Transverse colon (tissue), 4 donors: ENCODE data around the gene MCC. TPM values are rescaled to one million over a fixed set of nuclear protein-coding genes. Genes with fewer than 3 reads are reported as not detected.

Experiments used
- DNase-seq: peaks from one replicate; pipeline ENCODE4 v3.0.0-alpha.2; 2019
- H3K27ac ChIP-seq, 4 donors: fragments of 200-600 bp; sonication (generic); 2 replicates each; pipeline ENCODE4 v1.5.1; 2016 to 2018; ENCODE audit warnings: inconsistent platforms in 4 of 4
- H3K27me3 ChIP-seq: fragments of 200-600 bp; sonication (generic); 2 replicates; pipeline ENCODE4 v1.5.1; 2017; ENCODE audit warnings: inconsistent platforms
- H3K36me3 ChIP-seq, 4 donors: fragments of 200-600 bp; sonication (generic); 2 replicates each; pipeline ENCODE4 v1.5.1; 2017 to 2019; ENCODE audit warnings: inconsistent platforms in 4 of 4
- H3K4me1 ChIP-seq, 4 donors: fragments of 200-600 bp; sonication (generic); 2 replicates each; pipeline ENCODE4 v1.5.1; 2017 to 2020; ENCODE audit warnings: inconsistent platforms in 4 of 4
- H3K4me3 ChIP-seq, 4 donors: fragments of 200-600 bp; sonication (generic); 1 replicate in 1 of 4; 2 replicates in 3 of 4; pipeline versions ENCODE4 v1.5.1 to v1.6.1; 2017 to 2019; ENCODE audit warnings: inconsistent platforms in 4 of 4
- H3K9me3 ChIP-seq, 2 donors: fragments of 200-600 bp; sonication (generic); 2 replicates each; pipeline ENCODE4 v1.5.1; 2017 to 2019; ENCODE audit warnings: inconsistent platforms in 2 of 2
- EP300 ChIP-seq: sonication (generic); formaldehyde crosslinking; IDR thresholded peaks from one replicate; pipeline ENCODE4 v1.6.1; 2017; ENCODE audit warnings: antibody characterized with exemption, low read depth
- POLR2A ChIP-seq: fragments of 450-650 bp; IDR thresholded peaks from one replicate; pipeline ENCODE4 v1.6.1; 2016; ENCODE audit warnings: antibody characterized with exemption, mild to moderate bottlenecking, moderate library complexity
- POLR2AphosphoS5 ChIP-seq, 3 donors: sonication (generic); formaldehyde crosslinking; IDR thresholded peaks; one replicate each; pipeline ENCODE4 v1.6.1; 2016; ENCODE audit warnings: antibody characterized with exemption in 3 of 3
- WGBS, 2 donors: methylation state at CpG; one replicate each; pipeline ENCODE4 v1.1.5; 2018; ENCODE audit warnings: low coverage in 1 of 2; 5-methylcytosine and 5-hydroxymethylcytosine counted together
- in situ Hi-C, 4 donors: fragments of 200-750 bp; cut with MboI; loops; one replicate each; pipeline versions ENCODE4 v1.15.0 to v1.15.1; 2017; ENCODE audit warnings: low sequenced_read_pairs in 3 of 4, low pct_ligation_motif_present in 1 of 4, low pct_unique_long_range_greater_than_20kb in 1 of 4
- intact Hi-C: fragments of 100-400 bp; cut with DNase I; formaldehyde crosslinking; loops from one replicate; pipeline ENCODE4 v1.15.1; 2023; ENCODE audit warnings: low total_unique reads
- total RNA-seq, 4 donors: library from RNA; depleted of rRNA; stranded (reverse); fragments of >200 nt; gene quantifications; one replicate each; pipeline ENCODE4 v1.1.0, GENCODE V29; 2016
- TF ChIP-seq, protein P1 (sequence below), 5 experiments: fragments of 200-600 bp in 3 of 5; fragments of 450-650 bp in 2 of 5; sonication (generic) in 3 of 5; IDR thresholded peaks; 1 replicate in 2 of 5; 2 replicates in 3 of 5; pipeline ENCODE4 v1.5.1; 2016 to 2017; ENCODE audit warnings: antibody characterized with exemption in 5 of 5, inconsistent platforms in 3 of 5, mild to moderate bottlenecking in 2 of 5, moderate library complexity in 1 of 5

The MCC gene
- total RNA-seq, 4 donors from 2014 or later = 2.6 to 28.4 (median 16.4) TPM

DNA sequence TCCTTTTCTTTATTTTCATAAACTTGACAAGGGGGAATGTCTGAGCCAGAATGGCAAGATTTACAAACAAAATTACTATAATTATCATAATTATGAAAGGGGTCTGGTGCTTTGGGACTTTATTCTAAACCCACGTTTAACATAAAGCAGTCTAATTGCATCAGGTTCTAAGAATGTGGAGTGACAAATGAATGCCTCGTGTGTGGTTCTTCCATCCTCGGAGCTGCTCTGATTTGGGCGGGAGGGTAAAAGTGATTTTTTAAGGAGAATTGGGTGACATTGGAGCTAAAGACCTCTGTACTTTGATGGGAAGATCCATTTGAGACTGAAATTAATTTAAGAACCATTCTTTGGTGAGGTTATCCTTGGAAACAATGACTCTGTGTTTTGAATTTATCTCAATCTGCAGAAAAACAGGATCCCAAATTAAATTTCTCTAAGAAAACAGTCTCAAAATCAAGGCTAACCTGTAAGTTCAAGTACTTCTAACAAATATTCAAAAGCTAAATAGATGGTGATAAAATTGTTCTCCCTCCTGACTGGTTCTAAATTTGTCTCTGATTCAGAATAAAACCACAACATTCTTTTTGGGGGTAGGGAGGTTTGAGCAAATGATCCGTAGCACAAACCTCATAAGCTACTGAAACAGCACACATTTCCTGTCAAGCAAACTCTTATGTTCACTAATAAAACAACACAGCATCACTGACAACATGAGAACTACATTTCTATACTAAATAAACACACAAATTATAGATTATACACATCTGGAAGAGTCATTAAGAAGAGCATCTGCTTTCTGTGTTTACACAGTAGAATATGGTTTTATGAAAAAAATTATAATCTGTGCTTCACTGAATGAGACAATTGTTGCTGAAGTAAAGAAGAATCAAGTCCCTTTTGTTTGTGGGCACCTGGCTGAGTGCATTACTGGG is 426.1 kb downstream of the MCC start:
- Histone ChIP-seq H3K27me3 (no peaks in the 10 kb centered on the region), H3K36me3 (no peaks in the 10 kb centered on the region), H3K27ac (no peak overlapping the region), H3K4me1 (no peaks in the 10 kb centered on the region), H3K9me3 (no peaks in the 10 kb centered on the region), H3K4me3 (no peak overlapping the region)
- 59 to 60% methylated on average over 3 to 5 of the region's 5 CpGs for WGBS, 2 donors
- intact Hi-C loops (no loop called here), in situ Hi-C loops (no loop called here)
- no peak for DNase-seq
- TF ChIP-seq POLR2A = no peak
- no peak for TF ChIP-seq EP300
- TF ChIP-seq, protein P1, sequence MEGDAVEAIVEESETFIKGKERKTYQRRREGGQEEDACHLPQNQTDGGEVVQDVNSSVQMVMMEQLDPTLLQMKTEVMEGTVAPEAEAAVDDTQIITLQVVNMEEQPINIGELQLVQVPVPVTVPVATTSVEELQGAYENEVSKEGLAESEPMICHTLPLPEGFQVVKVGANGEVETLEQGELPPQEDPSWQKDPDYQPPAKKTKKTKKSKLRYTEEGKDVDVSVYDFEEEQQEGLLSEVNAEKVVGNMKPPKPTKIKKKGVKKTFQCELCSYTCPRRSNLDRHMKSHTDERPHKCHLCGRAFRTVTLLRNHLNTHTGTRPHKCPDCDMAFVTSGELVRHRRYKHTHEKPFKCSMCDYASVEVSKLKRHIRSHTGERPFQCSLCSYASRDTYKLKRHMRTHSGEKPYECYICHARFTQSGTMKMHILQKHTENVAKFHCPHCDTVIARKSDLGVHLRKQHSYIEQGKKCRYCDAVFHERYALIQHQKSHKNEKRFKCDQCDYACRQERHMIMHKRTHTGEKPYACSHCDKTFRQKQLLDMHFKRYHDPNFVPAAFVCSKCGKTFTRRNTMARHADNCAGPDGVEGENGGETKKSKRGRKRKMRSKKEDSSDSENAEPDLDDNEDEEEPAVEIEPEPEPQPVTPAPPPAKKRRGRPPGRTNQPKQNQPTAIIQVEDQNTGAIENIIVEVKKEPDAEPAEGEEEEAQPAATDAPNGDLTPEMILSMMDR (IDR thresholded peaks at IDR 0.05) = no peak
- no peak for TF ChIP-seq POLR2AphosphoS5 (IDR thresholded peaks at IDR 0.05)

DNA sequence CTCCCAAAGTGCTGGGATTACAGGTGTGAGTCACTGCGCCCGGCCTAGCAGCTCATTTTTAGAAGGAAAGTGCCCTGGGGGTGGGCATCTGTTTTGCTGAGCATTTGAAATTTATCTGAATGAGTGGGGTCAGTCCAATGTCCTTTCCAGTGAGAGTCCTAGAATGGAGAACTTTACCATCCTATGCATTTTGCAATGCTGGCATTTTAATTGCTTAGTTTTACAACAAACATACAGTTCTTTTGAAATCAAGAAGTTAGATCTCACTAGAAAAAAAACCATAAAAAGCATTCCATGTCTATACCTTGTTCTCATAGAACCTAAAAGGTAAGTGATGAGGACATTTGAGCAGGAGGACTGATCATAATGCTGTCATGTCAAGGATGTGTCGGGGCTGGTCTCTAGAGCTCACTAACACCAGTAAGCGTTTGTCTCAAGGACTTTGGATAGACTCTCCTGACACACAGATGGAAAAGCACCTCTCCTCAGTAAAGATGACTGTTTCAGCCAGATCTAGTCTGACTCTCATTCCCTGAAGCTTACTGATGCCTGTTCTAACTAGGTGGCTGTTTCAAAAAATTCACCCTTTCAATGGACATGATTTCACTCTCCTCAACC is 427.7 kb downstream of the MCC start:
- no peak for TF ChIP-seq EP300
- intact Hi-C loops (no loop called here), in situ Hi-C loops (no loop called here)
- H3K4me3 ChIP-seq = no peak overlapping the region
- H3K27ac ChIP-seq = no peak overlapping the region
- H3K36me3 ChIP-seq = no peaks in the 10 kb centered on the region
- H3K4me1 ChIP-seq = no peaks in the 10 kb centered on the region
- no peaks in the 10 kb centered on the region for H3K27me3 ChIP-seq
- DNase-seq = no peak
- no peaks in the 10 kb centered on the region for H3K9me3 ChIP-seq
- WGBS, 2 donors = 96% methylated on average over 4 of the region's 4 CpGs; no CpG with 5 or more reads in 1 of the 2 donors

DNA sequence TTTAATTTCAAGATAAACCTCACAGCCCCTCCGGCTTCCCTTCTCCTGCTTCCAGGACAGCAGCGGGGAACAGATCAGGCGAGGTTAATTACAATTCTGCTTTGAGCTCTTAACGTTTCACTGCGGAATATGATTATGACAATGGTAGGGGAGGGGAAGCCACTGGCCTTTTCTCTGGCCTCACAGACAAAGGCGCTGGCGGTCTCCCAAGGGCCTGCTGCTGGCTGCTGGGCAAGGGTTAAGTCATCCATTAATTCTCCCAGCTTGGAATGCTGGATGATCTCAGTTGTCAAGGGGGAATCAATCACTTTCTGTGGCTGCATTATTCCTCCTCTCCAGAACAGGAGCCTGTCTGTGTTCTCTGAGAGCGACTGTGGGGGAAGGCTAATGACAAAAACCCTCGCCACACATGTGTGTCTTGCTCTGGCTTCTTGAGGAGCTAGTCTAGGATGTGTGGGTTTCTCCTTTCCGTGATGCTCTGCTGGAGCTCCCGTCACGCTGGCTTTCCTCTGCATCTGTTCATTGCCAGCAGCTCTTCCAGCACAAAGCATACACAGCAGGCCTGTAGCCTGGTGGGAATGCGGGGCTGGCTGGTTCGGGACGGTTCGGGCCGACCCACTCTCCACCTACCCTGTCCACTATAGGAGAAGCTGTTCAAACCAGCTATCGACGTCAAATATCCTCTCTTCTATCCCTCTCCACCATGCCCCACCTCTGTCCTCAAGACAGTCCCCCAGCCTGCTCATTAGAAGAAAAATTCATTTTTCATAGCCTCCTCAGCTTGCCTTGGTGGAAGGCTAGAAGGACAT is 428.8 kb downstream of the MCC start:
- DNase-seq = no peak

DNA sequence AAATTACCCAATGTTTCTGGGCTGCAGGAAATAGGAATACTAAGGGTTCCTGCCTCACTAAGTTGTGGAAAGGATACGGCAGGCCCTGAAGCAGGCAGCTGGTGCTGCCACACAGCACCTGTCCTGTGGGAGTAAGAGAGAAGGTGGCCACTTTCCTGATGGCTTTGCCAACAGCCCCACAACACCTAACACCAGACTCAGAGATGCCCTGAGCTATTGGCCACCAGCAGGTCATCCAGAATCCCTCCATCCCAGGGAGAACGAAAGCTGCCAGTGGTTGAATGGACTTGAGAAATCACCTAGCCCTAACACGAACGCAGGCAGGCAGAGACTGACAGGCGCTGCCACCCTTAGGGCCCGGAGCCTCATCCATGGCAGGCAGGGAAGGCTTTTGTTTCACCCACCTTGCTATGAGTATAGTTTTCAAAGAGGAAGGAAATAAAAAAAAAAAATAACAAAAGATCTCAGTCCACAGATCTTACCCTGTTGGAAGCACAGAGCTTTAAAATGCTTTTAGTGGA is 429.5 kb downstream of the MCC start:
- no peaks in the 10 kb centered on the region for H3K36me3 ChIP-seq
- intact Hi-C loops (no loop called here), in situ Hi-C loops (no loop called here)
- no peak overlapping the region for H3K4me3 ChIP-seq
- H3K27ac ChIP-seq = no peak overlapping the region
- no peaks in the 10 kb centered on the region for H3K27me3 ChIP-seq
- no peaks in the 10 kb centered on the region for H3K9me3 ChIP-seq
- 72% methylated on average over 6 of the region's 6 CpGs; no CpG with 5 or more reads in 1 of the 2 donors for WGBS, 2 donors
- TF ChIP-seq EP300 (no peak), POLR2A (no peak), POLR2AphosphoS5 (IDR thresholded peaks at IDR 0.05) (no peak)
- TF ChIP-seq, protein P1 (IDR thresholded peaks at IDR 0.05) = no peak
- no peaks in the 10 kb centered on the region for H3K4me1 ChIP-seq
- no peak for DNase-seq

More for the DNA sequence above, 428.8 kb downstream of the MCC start:
- no peaks in the 10 kb centered on the region for H3K4me1 ChIP-seq
- intact Hi-C loops = no loop called here
- H3K27ac ChIP-seq = no peak overlapping the region
- no peaks in the 10 kb centered on the region for H3K27me3 ChIP-seq
- TF ChIP-seq, protein P1 (IDR thresholded peaks at IDR 0.05) = no peak
- TF ChIP-seq POLR2AphosphoS5 (IDR thresholded peaks at IDR 0.05) (no peak), EP300 (no peak), POLR2A (no peak)
- no peaks in the 10 kb centered on the region for H3K9me3 ChIP-seq
- WGBS, 2 donors = 61 to 75% methylated on average over 4 to 19 of the region's 19 CpGs
- no peak overlapping the region for H3K4me3 ChIP-seq
- in situ Hi-C loops = no loop called here
- no peaks in the 10 kb centered on the region for H3K36me3 ChIP-seq
